Stimulated activated CD8-positive, alpha-beta memory T cell treated with anti-CD3 and anti-CD28 coated beads, Interleukin-15, amount 100 ng/mL, for 1 hour (primary cell): Measurements from ENCODE around the gene GRID1.

Experiments
- DNase-seq: peaks from one replicate; pipeline ENCODE4 v3.0.0-alpha.2; 2020; ENCODE audit warnings: low read depth

Gene GRID1

DNA sequence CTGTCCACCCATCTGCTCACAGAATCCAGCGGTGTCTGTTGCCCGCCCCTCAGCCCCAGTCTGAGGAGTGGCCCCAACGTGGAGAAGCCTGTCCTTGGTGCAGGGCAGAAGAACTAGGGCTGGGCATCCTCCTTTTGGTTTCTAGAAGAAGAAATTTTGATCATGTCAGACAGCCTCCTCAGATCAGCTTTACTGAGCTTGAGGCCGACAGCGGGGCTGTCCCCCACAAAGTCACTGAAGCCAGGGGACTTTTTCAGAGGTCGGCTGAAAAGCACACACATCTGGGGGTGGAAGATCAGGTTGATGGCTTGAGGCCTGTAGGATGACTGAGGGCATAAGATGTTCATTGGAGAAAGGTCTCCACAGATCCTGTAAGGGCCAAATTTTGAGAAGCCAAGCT is 767.9 kb downstream of the GRID1 start:
- DNase-seq, result no peak

GRCh38 chr10:85597006-85597405 is 769.6 kb downstream of the GRID1 start:
- DNase-seq, result no peak

GRCh38 chr10:85596389-85596788 is 770.2 kb downstream of the GRID1 start:
- no peak for DNase-seq

DNA sequence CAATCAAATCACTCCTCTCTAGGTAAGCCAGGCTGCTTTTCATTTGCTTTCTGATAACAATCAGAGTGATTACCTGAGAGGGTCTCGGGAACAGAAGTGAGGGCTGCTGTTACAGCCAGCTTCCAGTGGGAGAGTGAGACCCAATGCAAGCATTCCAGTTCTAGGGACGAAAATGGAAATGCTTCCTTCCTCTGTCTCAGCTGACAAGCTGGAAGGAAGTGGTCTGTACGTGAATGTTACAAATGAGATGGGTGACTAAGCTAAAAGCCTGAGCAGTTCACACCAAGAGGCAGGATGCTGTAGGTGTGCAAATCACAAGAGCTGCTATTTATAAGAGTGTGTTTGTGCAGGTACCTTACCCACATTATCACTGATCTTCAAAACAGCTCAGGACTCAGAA is 772.4 kb downstream of the GRID1 start:
- no peak for DNase-seq

DNA sequence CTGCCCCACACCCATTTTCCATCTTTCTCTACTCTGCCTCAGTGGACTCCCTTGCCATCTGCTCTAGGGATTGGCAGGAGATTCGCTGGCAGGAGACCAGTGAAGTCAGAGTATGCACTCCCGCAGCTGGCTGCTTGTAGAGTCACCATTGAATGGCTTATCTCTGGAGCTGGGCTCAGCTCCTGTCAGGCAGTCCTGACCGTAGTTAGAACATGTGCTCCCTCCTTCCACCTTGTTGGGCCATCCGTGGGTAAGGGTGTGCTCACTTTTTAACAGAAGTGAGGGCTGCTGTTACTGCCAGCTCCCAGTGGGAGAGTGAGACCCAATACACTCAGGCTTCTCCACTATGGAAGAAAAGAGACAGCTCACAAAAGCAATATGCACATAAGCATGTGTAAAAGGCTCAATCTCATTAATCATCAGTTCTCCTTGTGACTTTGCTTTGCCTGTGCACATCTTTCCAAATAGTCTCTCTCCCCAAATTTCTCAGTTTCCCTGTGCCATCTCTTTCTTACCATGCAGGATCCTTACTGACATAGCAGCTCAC is 773.3 kb downstream of the GRID1 start:
- DNase-seq, result no peak

DNA sequence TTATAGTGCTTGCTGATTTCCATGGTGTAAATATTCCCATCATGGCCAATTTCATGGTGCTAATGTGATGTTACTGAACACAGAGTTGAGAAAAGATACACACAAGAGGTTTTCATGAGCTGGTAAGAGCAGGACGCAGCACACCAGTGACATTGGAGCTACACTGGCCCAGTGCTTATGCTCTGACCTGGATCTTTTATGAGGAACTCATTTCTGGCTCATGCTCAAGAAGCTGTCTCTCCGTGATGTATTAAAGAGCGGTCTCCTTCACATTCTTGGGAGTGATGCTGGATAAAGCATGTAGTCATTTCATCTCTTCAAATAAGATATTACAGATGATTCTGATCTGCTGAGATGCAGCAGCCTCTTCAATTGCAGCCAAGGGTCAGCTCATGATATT is 785.2 kb downstream of the GRID1 start:
- DNase-seq, result no peak

GRCh38 chr10:85580585-85580984 is 786.0 kb downstream of the GRID1 start:
- DNase-seq, result no peak

DNA sequence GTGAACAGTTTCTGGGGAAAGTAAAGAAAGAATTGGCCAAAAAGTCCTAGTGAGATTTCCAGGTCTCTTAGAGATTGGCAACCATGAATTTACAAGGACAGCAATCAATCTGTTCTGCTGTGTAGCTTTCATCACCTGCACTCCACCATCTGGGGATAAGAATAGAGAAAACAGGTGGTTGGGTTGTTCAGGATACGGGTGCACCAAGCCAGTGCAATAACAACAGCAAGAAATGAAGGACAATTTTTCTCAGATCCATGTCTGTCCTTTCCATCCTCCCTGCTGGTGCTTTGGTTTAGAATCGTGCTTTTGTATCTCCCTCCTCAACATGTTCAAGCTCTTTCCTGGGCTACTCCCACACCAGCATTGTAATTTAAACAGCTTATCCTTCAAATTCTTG is 787.7 kb downstream of the GRID1 start:
- no peak for DNase-seq

DNA sequence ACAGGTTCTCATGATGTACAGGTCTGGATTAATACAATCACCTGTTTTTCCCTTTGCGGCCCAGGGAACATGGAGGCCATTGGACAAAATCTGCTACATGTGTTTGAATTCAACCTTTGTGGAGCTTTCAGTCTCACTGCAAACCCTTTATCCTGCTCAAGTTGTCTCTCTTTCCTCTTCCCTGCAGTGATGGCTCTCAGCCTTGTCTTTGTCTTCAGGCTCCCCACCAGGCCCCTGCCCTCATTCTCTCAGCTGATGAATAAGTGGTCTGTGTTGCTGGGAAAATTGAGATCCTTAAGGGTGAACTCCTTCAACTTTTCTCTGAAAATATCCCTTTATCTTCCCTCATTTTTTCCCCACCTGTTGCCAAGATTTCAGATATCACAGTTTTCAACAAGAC is 791.2 kb downstream of the GRID1 start:
- DNase-seq, result no peak

- DNase-seq, result no peak
Measured at GRCh38 chr10:85570871-85571270, 795.7 kb downstream of the GRID1 start.

- no peak for DNase-seq
Measured at GRCh38 chr10:85565381-85565780, 801.2 kb downstream of the GRID1 start.

DNA sequence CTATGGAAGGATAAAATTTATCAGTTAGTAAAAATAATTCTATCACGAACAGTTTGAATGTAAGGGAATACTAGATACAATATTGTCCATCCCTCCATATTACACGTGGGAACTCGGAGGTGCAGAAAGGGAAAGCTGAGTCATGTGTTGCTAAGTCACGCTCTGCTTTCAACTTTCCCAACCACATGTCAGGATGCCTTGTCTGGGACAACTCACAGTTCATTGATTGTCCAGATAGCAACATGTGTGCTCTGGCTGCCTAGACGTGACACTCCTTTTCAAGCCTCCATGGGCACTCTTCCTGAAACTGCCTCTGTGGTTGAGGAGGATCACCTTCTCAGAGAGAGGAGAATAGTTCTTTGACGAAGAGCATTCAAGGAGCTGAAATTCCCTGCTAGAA is 808.1 kb downstream of the GRID1 start:
- DNase-seq, result no peak

DNA sequence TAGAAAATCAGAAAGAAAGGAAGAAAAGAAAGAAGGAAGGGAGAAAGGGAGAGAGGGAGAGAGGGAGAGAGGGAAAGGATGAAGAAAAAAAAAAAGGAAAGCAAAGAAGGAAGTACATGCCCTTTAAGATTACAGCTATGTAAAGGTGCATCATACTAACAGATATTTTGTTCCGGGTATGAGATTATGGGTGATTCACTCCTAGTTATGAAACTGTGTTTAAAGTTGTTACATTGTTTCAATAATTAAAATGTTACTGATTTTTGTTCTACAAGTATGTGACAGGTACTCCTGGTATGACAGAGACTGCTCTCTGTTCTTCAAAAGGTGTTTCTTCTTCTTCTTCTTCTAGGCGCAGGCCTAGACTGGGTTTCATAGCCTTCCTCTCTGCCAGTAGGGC is 808.9 kb downstream of the GRID1 start:
- DNase-seq, result no peak

- no peak for DNase-seq
Measured at GRCh38 chr10:85557077-85557476, 809.5 kb downstream of the GRID1 start.
